Endodermal cell (in vitro differentiated cells): Measurements from ENCODE around the gene HHIP. TPM values are rescaled to one million over a fixed set of nuclear protein-coding genes. Genes with fewer than 3 reads are reported as not detected.

Experiments
- DNase-seq: peaks from one replicate; pipeline ENCODE4 v3.0.0-alpha.2; 2017
- H3K27ac ChIP-seq: 2 replicates; pipeline ENCODE4 v1.5.1; 2013; ENCODE audit warnings: mild to moderate bottlenecking, low read depth, low read length, moderate library complexity
- H3K27me3 ChIP-seq: 2 replicates; pipeline ENCODE4 v1.6.1; 2013; ENCODE audit warnings: mild to moderate bottlenecking, low read length, moderate library complexity; ENCODE audit not compliant: insufficient read depth, control insufficient read depth, poor library complexity, severe bottlenecking
- H3K36me3 ChIP-seq: 2 replicates; pipeline ENCODE4 v1.7.0; 2013; ENCODE audit warnings: mild to moderate bottlenecking, low read length, moderate library complexity; ENCODE audit not compliant: control insufficient read depth, insufficient read depth
- H3K4me1 ChIP-seq: one replicate; pipeline ENCODE4 v1.7.0; 2013; ENCODE audit warnings: low read length; ENCODE audit not compliant: control insufficient read depth, insufficient read depth
- H3K4me3 ChIP-seq: 2 replicates; pipeline ENCODE4 v1.5.1; 2013; ENCODE audit warnings: mild to moderate bottlenecking, low read length, moderate library complexity
- H3K9ac ChIP-seq: 2 replicates; pipeline ENCODE4 v1.6.1; 2013; ENCODE audit warnings: mild to moderate bottlenecking, low read length, moderate library complexity; ENCODE audit not compliant: poor library complexity, severe bottlenecking; ENCODE audit errors: extremely low read depth
- H3K9me3 ChIP-seq: 2 replicates; pipeline ENCODE4 v1.6.1; 2013; ENCODE audit warnings: mild to moderate bottlenecking, low read length, moderate library complexity; ENCODE audit not compliant: control insufficient read depth
- H3K27ac Mint-ChIP-seq: 2 replicates; pipeline ENCODE4 v1.8.0; 2020; ENCODE audit warnings: mixed read lengths
- H3K27me3 Mint-ChIP-seq: 2 replicates; pipeline ENCODE4 v1.8.0; 2021; ENCODE audit warnings: mild to moderate bottlenecking, mixed read lengths; ENCODE audit not compliant: insufficient read depth
- H3K36me3 Mint-ChIP-seq: 2 replicates; pipeline ENCODE4 v1.8.0; 2020; ENCODE audit warnings: low read depth, mixed read lengths
- H3K4me1 Mint-ChIP-seq: 2 replicates; pipeline ENCODE4 v1.8.0; 2020; ENCODE audit warnings: mixed read lengths
- H3K4me3 Mint-ChIP-seq: 2 replicates; pipeline ENCODE4 v1.8.0; 2020; ENCODE audit warnings: mild to moderate bottlenecking, moderate library complexity, mixed read lengths
- H3K9me3 Mint-ChIP-seq: 2 replicates; pipeline ENCODE4 v1.8.0; 2020; ENCODE audit warnings: mild to moderate bottlenecking, mixed read lengths
- WGBS, 2 experiments: methylation state at CpG; one replicate each; pipeline versions ENCODE4 v1.1.5 to v1.1.7; 2013; ENCODE audit warnings: missing lambda C conversion rate in 2 of 2, mixed read lengths in 1 of 2; ENCODE audit not compliant: insufficient coverage in 1 of 2, insufficient read length in 1 of 2; 5-methylcytosine and 5-hydroxymethylcytosine counted together
- total RNA-seq, 2 donors: library from RNA; stranded (reverse); fragmentation: NEBNext Ultra II Directional in 1 of 2; extraction: Animal tissue kit (Norgen Biotek cat#: 25700) in 1 of 2; gene quantifications; 2 replicates in 1 of 2; 3 replicates in 1 of 2; pipeline ENCODE4 v1.2.1, GENCODE V29; 2021
- TF ChIP-seq, protein P1 (sequence below): fragments of 200-600 bp; sonication (generic); conservative IDR thresholded peaks from 2 replicates; pipeline ENCODE4 v1.5.0; 2021; ENCODE audit warnings: antibody characterized with exemption, mild to moderate bottlenecking

The HHIP gene
- total RNA-seq, 2 donors from 2014 or later = 1.8 to 3.4 TPM

GRCh38 chr4:144621681-144622080 lies 24.3 kb upstream of the HHIP start:
- H3K36me3 ChIP-seq = no peaks in the 10 kb centered on the region
- H3K9ac ChIP-seq = no peak overlapping the region
- no peak overlapping the region for H3K27ac Mint-ChIP-seq
- no peaks in the 10 kb centered on the region for H3K27me3 ChIP-seq
- no peaks in the 10 kb centered on the region for H3K9me3 Mint-ChIP-seq
- no peaks in the 10 kb centered on the region for H3K9me3 ChIP-seq
- TF ChIP-seq, protein P1, sequence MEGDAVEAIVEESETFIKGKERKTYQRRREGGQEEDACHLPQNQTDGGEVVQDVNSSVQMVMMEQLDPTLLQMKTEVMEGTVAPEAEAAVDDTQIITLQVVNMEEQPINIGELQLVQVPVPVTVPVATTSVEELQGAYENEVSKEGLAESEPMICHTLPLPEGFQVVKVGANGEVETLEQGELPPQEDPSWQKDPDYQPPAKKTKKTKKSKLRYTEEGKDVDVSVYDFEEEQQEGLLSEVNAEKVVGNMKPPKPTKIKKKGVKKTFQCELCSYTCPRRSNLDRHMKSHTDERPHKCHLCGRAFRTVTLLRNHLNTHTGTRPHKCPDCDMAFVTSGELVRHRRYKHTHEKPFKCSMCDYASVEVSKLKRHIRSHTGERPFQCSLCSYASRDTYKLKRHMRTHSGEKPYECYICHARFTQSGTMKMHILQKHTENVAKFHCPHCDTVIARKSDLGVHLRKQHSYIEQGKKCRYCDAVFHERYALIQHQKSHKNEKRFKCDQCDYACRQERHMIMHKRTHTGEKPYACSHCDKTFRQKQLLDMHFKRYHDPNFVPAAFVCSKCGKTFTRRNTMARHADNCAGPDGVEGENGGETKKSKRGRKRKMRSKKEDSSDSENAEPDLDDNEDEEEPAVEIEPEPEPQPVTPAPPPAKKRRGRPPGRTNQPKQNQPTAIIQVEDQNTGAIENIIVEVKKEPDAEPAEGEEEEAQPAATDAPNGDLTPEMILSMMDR = no peak
- 56 to 89% methylated on average over 1 to 3 of the region's 3 CpGs for WGBS, 2 experiments
- H3K4me1 ChIP-seq = no peaks in the 10 kb centered on the region
- no peak for DNase-seq
- H3K4me1 Mint-ChIP-seq = no peaks in the 10 kb centered on the region
- H3K36me3 Mint-ChIP-seq = no peaks in the 10 kb centered on the region
- no peak overlapping the region for H3K4me3 ChIP-seq
- H3K27me3 Mint-ChIP-seq = no peaks in the 10 kb centered on the region
- no peak overlapping the region for H3K27ac ChIP-seq
- H3K4me3 Mint-ChIP-seq = no peak overlapping the region

GRCh38 chr4:144627663-144628076 lies 18.3 kb upstream of the HHIP start:
- Histone ChIP-seq H3K27me3 (no peaks in the 10 kb centered on the region), H3K27ac (no peak overlapping the region), H3K4me1 (peaks cover 3% of the 10 kb centered on the region), H3K9ac (no peak overlapping the region), H3K36me3 (no peaks in the 10 kb centered on the region), H3K9me3 (no peaks in the 10 kb centered on the region), H3K4me3 (no peak overlapping the region)
- Mint-ChIP-seq H3K27ac (no peak overlapping the region), H3K36me3 (no peaks in the 10 kb centered on the region), H3K4me1 (peaks cover 3% of the 10 kb centered on the region), H3K4me3 (no peak overlapping the region), H3K9me3 (no peaks in the 10 kb centered on the region), H3K27me3 (peaks cover 2% of the 10 kb centered on the region)
- 81 to 86% methylated on average over 1 to 2 of the region's 2 CpGs for WGBS, 2 experiments
- no peak for DNase-seq
- TF ChIP-seq, protein P1 = no peak

- no peak overlapping the region for H3K4me3 Mint-ChIP-seq
- H3K27me3 ChIP-seq = no peaks in the 10 kb centered on the region
- 94 to 97% methylated on average over 5 to 6 of the region's 6 CpGs for WGBS, 2 experiments
These were observed 12.7 kb upstream of the HHIP start for GRCh38 chr4:144633215-144633614.

More at GRCh38 chr4:144633215-144633614, 12.7 kb upstream of the HHIP start:
- DNase-seq = no peak
- Histone ChIP-seq H3K9ac (no peak overlapping the region), H3K4me3 (no peak overlapping the region), H3K9me3 (peaks cover 12% of the 10 kb centered on the region), H3K4me1 (peaks cover 11% of the 10 kb centered on the region), H3K27ac (no peak overlapping the region), H3K36me3 (no peaks in the 10 kb centered on the region)
- Mint-ChIP-seq H3K27me3 (no peaks in the 10 kb centered on the region), H3K36me3 (no peaks in the 10 kb centered on the region), H3K4me1 (peaks cover 24% of the 10 kb centered on the region), H3K27ac (no peak overlapping the region), H3K9me3 (no peaks in the 10 kb centered on the region)
- TF ChIP-seq, protein P1 = no peak
